GM12801 (cell line): ENCODE measurements around the gene NIPA2.

Source experiments
- CTCF ChIP-seq: IDR thresholded peaks from one replicate; pipeline ENCODE4 v1.5.1; 2011; ENCODE audit warnings: control low read depth; ENCODE audit not compliant: insufficient read length; ENCODE audit errors: extremely low read depth

NIPA2 gene

GRCh38 chr15:22845289-22845900 lies 6.9 kb downstream of the NIPA2 start:
- no peak for TF ChIP-seq CTCF

GRCh38 chr15:22846073-22846472 lies 7.6 kb downstream of the NIPA2 start:
- no peak for TF ChIP-seq CTCF

DNA sequence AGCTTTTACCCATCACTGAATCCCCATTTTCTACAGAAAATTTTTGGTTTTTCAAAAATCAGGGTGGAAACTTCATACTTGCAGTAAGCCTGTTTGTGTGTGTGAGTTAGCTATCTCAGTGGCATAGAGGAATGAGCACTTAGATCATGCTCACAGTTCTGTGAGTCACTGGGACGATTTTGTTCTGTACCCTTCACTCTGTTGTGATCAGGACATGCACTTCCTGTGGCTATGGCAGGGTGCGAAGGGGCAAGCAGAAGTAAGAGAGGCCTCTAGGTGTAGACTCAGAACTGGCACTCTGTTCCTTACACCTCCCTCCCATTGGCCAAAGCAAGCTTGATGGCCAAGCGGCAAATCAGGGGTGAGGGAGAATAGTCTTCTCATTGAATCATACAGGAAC lies 11.6 kb downstream of the NIPA2 start:
- no peak for TF ChIP-seq CTCF

GRCh38 chr15:22851513-22851912 lies 13.0 kb downstream of the NIPA2 start:
- no peak for TF ChIP-seq CTCF

- no peak for TF ChIP-seq CTCF
Observed at GRCh38 chr15:22855791-22856190, 17.3 kb downstream of the NIPA2 start.

DNA sequence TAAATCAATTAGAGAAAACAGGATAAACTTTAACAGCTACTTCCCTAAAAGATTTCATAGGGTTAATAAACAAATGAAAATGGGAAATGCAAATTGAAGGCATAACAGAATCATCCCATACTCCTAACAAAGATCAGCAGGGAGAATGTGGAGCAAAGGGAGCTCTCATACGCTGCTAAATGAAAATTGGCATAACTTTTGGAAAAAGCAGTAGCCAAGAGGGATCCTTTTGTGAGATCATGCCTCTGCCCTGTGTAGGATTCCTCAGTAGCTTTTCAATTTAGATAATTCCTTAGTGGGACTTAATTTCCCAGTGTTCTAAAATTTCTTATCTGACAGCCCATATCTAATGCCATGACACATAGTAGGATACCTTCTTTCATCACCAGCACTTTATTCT lies 18.2 kb downstream of the NIPA2 start:
- TF ChIP-seq CTCF, result no peak

DNA sequence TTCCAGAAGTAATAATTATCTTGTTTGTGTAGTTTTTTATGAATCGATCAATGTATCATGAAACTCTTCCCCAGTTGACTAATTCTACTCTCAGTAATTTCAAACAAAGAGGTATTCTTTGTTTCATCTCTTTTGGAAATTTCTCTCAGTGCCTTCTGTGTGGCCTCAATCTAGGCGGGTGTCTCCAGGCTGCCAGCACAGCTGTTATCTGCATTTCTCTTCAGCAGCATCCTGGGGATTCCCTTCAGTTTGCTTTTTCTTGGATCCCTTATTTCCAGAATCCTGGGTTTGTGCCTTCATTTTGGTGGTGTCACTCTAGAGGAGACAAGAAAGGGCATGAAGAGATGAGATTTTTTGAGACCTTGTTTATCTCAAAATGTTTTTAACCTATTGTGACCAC lies 22.7 kb downstream of the NIPA2 start:
- TF ChIP-seq CTCF, result no peak
